Thoracic aorta (tissue), 2 donors: ENCODE measurements around the gene CAPN11. TPM values are rescaled to one million over a fixed set of nuclear protein-coding genes. Genes with fewer than 3 reads are reported as not detected.
"Not testable (repeated sequence)": the region's sequence is repeated elsewhere in the genome, so short reads cannot be mapped to it uniquely, and the experiment has no call there.

Experiments used
- ATAC-seq: fragments of 150-250 bp; one replicate; pipeline ENCODE4 v1.8.0; 2017; ENCODE audit warnings: low read depth; ENCODE audit not compliant: insufficient number of reproducible peaks, low FRiP score
- DNase-seq: peaks from one replicate; pipeline ENCODE4 v3.0.0-alpha.2; 2020; ENCODE audit warnings: low spot score
- H3K27ac ChIP-seq, 2 donors: fragments of 200-600 bp; sonication (generic); 1 replicate in 1 of 2; 2 replicates in 1 of 2; pipeline ENCODE4 v1.5.1; 2016; ENCODE audit warnings: mild to moderate bottlenecking in 2 of 2, moderate library complexity in 2 of 2
- H3K27me3 ChIP-seq: fragments of 200-600 bp; sonication (generic); replicated peaks from 2 replicates; pipeline ENCODE4 v1.6.0; 2016; ENCODE audit warnings: mild to moderate bottlenecking; ENCODE audit not compliant: insufficient read depth
- H3K36me3 ChIP-seq: fragments of 200-600 bp; sonication (generic); one replicate; pipeline ENCODE4 v1.5.1; 2016
- H3K4me1 ChIP-seq, 2 donors: fragments of 200-600 bp; sonication (generic); 1 replicate in 1 of 2; 2 replicates in 1 of 2; pipeline versions ENCODE4 v1.5.1 to v1.6.0; 2016; ENCODE audit warnings: low read depth in 2 of 2, mild to moderate bottlenecking in 1 of 2; ENCODE audit not compliant: control insufficient read depth in 1 of 2
- H3K4me3 ChIP-seq: fragments of 200-600 bp; sonication (generic); 2 replicates; pipeline ENCODE4 v1.5.1; 2016; ENCODE audit warnings: mild to moderate bottlenecking
- H3K9me3 ChIP-seq: fragments of 200-600 bp; sonication (generic); 2 replicates; pipeline ENCODE4 v1.5.1; 2016
- CTCF ChIP-seq: fragments of 200-600 bp; sonication (generic); IDR thresholded peaks from one replicate; pipeline ENCODE4 v1.5.1; 2019; ENCODE audit warnings: antibody characterized with exemption
- total RNA-seq, 2 donors: library from RNA; depleted of rRNA; stranded (reverse); fragments of >200 nt; gene quantifications; one replicate each; pipeline versions ENCODE4 v1.1.0 to v1.2.3, GENCODE V29; 2016

CAPN11 gene
- total RNA-seq, 2 donors from 2014 or later, result not detected

GRCh38 chr6:44190715-44191114 is 32.1 kb downstream of the CAPN11 start:
- no peak for ATAC-seq
- no peak overlapping the region for H3K4me3 ChIP-seq
- H3K27ac ChIP-seq, result no peak overlapping the region

GRCh38 chr6:44192428-44193041 is 33.9 kb downstream of the CAPN11 start:
- TF ChIP-seq CTCF, result no peak
- H3K4me3 ChIP-seq, result peak overlapping the region; percentile 14
- H3K36me3 ChIP-seq, result no peaks in the 10 kb centered on the region
- ATAC-seq (no peak), DNase-seq (no peak)
- H3K27ac ChIP-seq, result no peak overlapping the region
- H3K9me3 ChIP-seq, result no peaks in the 10 kb centered on the region
- no peaks in the 10 kb centered on the region for H3K27me3 ChIP-seq
- no peaks in the 10 kb centered on the region for H3K4me1 ChIP-seq

More at GRCh38 chr6:44190715-44191114, 32.1 kb downstream of the CAPN11 start:
- no peak for TF ChIP-seq CTCF
- no peak for DNase-seq
- Histone ChIP-seq H3K27me3 (no peaks in the 10 kb centered on the region), H3K36me3 (no peaks in the 10 kb centered on the region), H3K9me3 (no peaks in the 10 kb centered on the region), H3K4me1 (no peaks in the 10 kb centered on the region)

DNA sequence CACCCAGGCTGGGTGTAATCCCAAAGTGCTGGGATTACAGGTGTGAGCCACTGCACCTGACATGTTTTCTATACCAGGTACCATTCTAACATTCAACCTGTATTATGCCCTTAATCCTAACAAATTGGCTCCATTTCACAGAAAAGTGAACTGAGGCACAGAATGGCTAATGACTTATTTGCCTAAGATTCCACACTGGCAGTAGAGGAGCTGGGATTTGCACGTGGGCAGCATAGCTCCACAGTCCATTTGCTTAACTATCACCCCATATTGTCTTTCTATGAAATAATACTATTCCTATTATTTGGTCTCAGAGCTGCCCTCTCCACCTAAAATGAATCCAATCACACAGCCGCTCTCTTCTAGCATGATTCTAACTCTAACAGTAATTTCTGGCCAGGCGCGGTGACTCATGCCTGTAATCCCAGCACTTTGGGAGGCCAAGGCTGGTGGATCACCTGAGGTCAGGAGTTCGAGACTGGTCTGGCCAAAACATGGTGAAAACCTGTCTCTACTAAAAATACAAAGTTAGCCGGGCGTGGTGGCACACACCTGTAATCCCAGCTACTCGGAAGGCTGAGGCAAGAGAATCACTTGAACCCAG is 34.8 kb downstream of the CAPN11 start:
- no peak overlapping the region for H3K4me3 ChIP-seq
- DNase-seq, result no peak
- H3K27ac ChIP-seq, result no peak overlapping the region
- no peaks in the 10 kb centered on the region for H3K27me3 ChIP-seq
- no peaks in the 10 kb centered on the region for H3K36me3 ChIP-seq
- no peaks in the 10 kb centered on the region for H3K9me3 ChIP-seq
- no peaks in the 10 kb centered on the region for H3K4me1 ChIP-seq
- no peak for ATAC-seq
- no peak for TF ChIP-seq CTCF

DNA sequence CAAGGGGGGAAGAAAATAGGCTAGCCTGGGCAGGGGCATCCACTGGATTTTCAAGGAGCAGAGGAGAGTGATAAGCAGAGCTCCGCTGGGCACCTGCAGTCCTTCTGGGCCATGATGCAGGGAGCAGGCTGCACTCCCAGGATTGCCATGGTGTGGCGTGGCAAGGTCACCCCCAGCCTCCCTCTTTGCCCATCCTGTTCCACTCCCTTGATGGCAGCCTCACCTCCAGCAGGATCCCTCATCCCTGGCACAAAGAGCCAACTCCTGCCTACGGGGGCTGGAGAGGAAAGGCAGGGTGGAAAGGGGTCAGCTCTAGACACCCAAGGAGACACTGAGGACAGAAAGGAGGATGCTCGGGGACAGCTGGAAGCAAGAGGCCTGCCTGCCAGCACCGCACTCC is 35.7 kb downstream of the CAPN11 start:
- Histone ChIP-seq H3K27ac (no peak overlapping the region), H3K36me3 (no peaks in the 10 kb centered on the region), H3K4me1 (peaks cover 4 to 7% of the 10 kb centered on the region in 2 donors), H3K27me3 (no peaks in the 10 kb centered on the region), H3K9me3 (no peaks in the 10 kb centered on the region), H3K4me3 (no peak overlapping the region)
- DNase-seq (no peak), ATAC-seq (no peak)
- no peak for TF ChIP-seq CTCF

DNA sequence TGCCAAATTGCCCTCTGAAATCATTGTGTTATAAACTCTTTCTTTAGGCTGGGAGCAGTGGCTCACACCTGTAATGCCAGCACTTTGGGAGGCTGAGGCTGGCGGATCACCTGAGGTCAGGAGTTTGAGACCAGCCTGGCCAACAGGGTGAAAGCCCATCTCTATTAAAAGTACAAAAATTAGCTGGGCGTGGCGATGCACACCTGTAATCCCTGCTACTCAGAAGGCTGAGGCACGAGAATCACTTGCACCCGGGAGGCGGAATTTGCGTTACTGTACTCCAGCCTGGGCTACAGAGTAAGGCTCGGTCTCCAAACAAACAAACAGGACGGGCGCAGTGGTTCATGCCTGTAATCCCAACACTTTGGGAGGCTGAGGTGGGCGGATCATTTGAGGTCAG is 37.7 kb downstream of the CAPN11 start:
- H3K4me3 ChIP-seq, H3K27me3 ChIP-seq, H3K36me3 ChIP-seq, H3K9me3 ChIP-seq, H3K27ac ChIP-seq, ATAC-seq, DNase-seq: not testable (repeated sequence)
- H3K4me1 ChIP-seq, result peaks cover 8 to 11% of the 10 kb centered on the region in 2 donors

DNA sequence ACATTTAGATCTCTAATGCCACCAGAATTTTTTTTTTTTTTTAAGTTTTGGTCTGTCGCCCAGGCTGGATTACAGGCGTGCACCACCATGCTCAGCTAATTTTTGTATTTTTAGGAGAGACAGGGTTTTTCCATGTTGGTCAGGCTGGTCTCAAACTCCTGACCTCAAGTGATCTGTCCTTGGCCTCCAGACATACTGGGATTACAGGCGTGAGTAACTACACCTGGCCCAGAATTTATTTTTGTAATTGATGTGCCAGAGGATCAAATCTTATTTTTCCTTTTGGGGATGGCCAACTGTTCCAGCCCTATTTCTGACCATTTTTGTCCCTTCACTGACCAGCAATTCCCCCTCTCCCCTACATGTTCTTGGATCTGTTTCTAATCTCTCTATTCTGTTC is 40.1 kb downstream of the CAPN11 start:
- DNase-seq, result no peak
- H3K27ac ChIP-seq, result no peak overlapping the region
- H3K4me1 ChIP-seq, result peaks cover 8 to 11% of the 10 kb centered on the region in 2 donors
- no peaks in the 10 kb centered on the region for H3K9me3 ChIP-seq
- H3K27me3 ChIP-seq, result no peaks in the 10 kb centered on the region
- no peak for ATAC-seq
- no peaks in the 10 kb centered on the region for H3K36me3 ChIP-seq
- no peak overlapping the region for H3K4me3 ChIP-seq
- TF ChIP-seq CTCF, result no peak
